ENCODE data around the gene HOMEZ.
A peak's percentile ranks its signal among the peaks of the same experiment; 100 is the strongest.
"Not testable (repeated sequence)": the region's sequence is repeated elsewhere in the genome, so short reads cannot be mapped to it uniquely, and the experiment has no call there.

HOMEZ gene

GRCh38 chr14:23286020-23286901, at the start of gene HOMEZ:
TSS of gene HOMEZ (minus strand) at chr14:23286132. CDS start at chr14:23285952, 180 bp downstream.
- DNase-seq: peak; percentile 99

- no peak for DNase-seq
Observed at GRCh38 chr14:23335623-23336022, 49.7 kb upstream of the HOMEZ start.

- peak; percentile 76 for DNase-seq
Observed at GRCh38 chr14:23327947-23328744, 42.2 kb upstream of the HOMEZ start.

- DNase-seq: no peak
Observed at GRCh38 chr14:23326491-23327332, 40.8 kb upstream of the HOMEZ start.

- DNase-seq: not testable (repeated sequence)
Observed at GRCh38 chr14:23325746-23326145, 39.8 kb upstream of the HOMEZ start.

GRCh38 chr14:23324993-23325392, 39.1 kb upstream of the HOMEZ start:
- no peak for DNase-seq

GRCh38 chr14:23324455-23324846, 38.5 kb upstream of the HOMEZ start:
- no peak for DNase-seq

GRCh38 chr14:23323838-23324454, 38.0 kb upstream of the HOMEZ start:
- DNase-seq: no peak

- DNase-seq: no peak
Observed at GRCh38 chr14:23322568-23323517, 36.9 kb upstream of the HOMEZ start.

- peak; percentile 75 for DNase-seq
Observed at GRCh38 chr14:23321572-23322547, 35.9 kb upstream of the HOMEZ start.

- DNase-seq: peak; percentile 97
Observed at GRCh38 chr14:23320584-23321571, 34.9 kb upstream of the HOMEZ start, which contains the start of gene PABPN1. TSS of gene PABPN1 (plus strand) at chr14:23321457. CDS start at chr14:23321470, 13 bp downstream.

GRCh38 chr14:23319746-23320583, 34.0 kb upstream of the HOMEZ start:
- DNase-seq: no peak

GRCh38 chr14:23316300-23316699, 30.4 kb upstream of the HOMEZ start:
- no peak for DNase-seq

- no peak for DNase-seq
Observed at GRCh38 chr14:23310546-23310945, 24.6 kb upstream of the HOMEZ start.

GRCh38 chr14:23308721-23309445, 23.0 kb upstream of the HOMEZ start:
- no peak for DNase-seq

- DNase-seq: no peak
Observed at GRCh38 chr14:23307687-23308644, 22.0 kb upstream of the HOMEZ start.
